HS-27A (cell line): ENCODE data around the gene RUNX3.

ENCODE experiments used
- DNase-seq: peaks from one replicate; pipeline ENCODE4 v3.0.0-alpha.2; 2012; ENCODE audit warnings: low read depth, missing footprints

RUNX3 gene

GRCh38 chr1:24946861-24947658 is 17.0 kb upstream of the RUNX3 start:
- DNase-seq: no peak

GRCh38 chr1:24945354-24946326 is 15.6 kb upstream of the RUNX3 start:
- DNase-seq: no peak

GRCh38 chr1:24944318-24944717 is 14.2 kb upstream of the RUNX3 start:
- no peak for DNase-seq

- no peak for DNase-seq
These were observed 12.7 kb upstream of the RUNX3 start for GRCh38 chr1:24942789-24943188.

- DNase-seq: no peak
These were observed 11.5 kb upstream of the RUNX3 start for GRCh38 chr1:24941564-24941963.

GRCh38 chr1:24940231-24940630 is 10.2 kb upstream of the RUNX3 start:
- DNase-seq: no peak

- DNase-seq: no peak
These were observed 9.7 kb upstream of the RUNX3 start for GRCh38 chr1:24939675-24940193.

- no peak for DNase-seq
These were observed 9.1 kb upstream of the RUNX3 start for GRCh38 chr1:24939040-24939674.

- no peak for DNase-seq
These were observed 8.2 kb upstream of the RUNX3 start for GRCh38 chr1:24938276-24938675.

GRCh38 chr1:24936684-24937083 is 6.6 kb upstream of the RUNX3 start:
- DNase-seq: no peak

- DNase-seq: no peak
These were observed 5.8 kb upstream of the RUNX3 start for GRCh38 chr1:24935615-24936484.

GRCh38 chr1:24935196-24935526 is 5.1 kb upstream of the RUNX3 start:
- DNase-seq: no peak

GRCh38 chr1:24934310-24935195 is 4.5 kb upstream of the RUNX3 start:
- DNase-seq: no peak

- DNase-seq: no peak
These were observed 3.4 kb upstream of the RUNX3 start for GRCh38 chr1:24933468-24933867.

GRCh38 chr1:24932725-24933294 is 2.7 kb upstream of the RUNX3 start:
- no peak for DNase-seq

- DNase-seq: no peak
These were observed 2.2 kb upstream of the RUNX3 start for GRCh38 chr1:24932284-24932683.

GRCh38 chr1:24931468-24932231 is 1.6 kb upstream of the RUNX3 start:
- no peak for DNase-seq

- DNase-seq: no peak
These were observed 1.0 kb upstream of the RUNX3 start for GRCh38 chr1:24931146-24931467.
